ENCODE results near the gene TRAF3IP3.
A peak's percentile ranks its signal among the peaks of the same experiment; 100 is the strongest.

Gene TRAF3IP3

GRCh38 chr1:209747580-209748262 lies 8.1 kb upstream of the TRAF3IP3 start:
- H3K4me3 ChIP-seq (ENCODE audit: low read depth, low read length): no peak overlapping the region
- TF ChIP-seq, protein P1, sequence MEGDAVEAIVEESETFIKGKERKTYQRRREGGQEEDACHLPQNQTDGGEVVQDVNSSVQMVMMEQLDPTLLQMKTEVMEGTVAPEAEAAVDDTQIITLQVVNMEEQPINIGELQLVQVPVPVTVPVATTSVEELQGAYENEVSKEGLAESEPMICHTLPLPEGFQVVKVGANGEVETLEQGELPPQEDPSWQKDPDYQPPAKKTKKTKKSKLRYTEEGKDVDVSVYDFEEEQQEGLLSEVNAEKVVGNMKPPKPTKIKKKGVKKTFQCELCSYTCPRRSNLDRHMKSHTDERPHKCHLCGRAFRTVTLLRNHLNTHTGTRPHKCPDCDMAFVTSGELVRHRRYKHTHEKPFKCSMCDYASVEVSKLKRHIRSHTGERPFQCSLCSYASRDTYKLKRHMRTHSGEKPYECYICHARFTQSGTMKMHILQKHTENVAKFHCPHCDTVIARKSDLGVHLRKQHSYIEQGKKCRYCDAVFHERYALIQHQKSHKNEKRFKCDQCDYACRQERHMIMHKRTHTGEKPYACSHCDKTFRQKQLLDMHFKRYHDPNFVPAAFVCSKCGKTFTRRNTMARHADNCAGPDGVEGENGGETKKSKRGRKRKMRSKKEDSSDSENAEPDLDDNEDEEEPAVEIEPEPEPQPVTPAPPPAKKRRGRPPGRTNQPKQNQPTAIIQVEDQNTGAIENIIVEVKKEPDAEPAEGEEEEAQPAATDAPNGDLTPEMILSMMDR (IDR thresholded peaks at IDR 0.05; ENCODE audit: low read depth, low read length): peak; percentile 71
- DNase-seq: peak; percentile 82
- no peaks in the 10 kb centered on the region for H3K36me3 ChIP-seq
- H3K4me1 ChIP-seq: peaks cover 3% of the 10 kb centered on the region; the same call in 1 of the 2 replicates
- H3K9me3 ChIP-seq: no peaks in the 10 kb centered on the region
- H3K27me3 ChIP-seq: no peaks in the 10 kb centered on the region

DNA sequence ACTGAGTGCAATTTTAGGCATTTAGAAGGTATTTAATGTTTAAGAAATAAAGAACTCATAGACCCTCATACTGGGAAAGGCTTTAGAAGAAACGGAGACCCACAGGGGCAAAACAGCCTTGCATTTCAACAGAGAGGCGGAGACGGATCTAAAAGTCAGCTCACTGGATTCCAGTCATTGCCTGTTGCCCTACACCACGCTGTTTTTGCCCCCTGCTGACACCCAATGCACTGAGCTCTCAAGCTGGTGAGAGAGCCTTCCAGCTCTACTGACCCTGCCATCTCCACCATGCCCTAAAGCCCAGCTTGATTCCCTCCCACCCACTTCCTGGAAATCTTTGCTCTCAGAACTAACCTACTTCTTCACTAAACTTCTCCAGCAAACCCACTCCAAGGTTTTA lies 7.2 kb upstream of the TRAF3IP3 start:
- Histone ChIP-seq H3K4me3 (ENCODE audit: low read depth, low read length) (no peak overlapping the region), H3K4me1 (peaks cover 3% of the 10 kb centered on the region; the same call in 1 of the 2 replicates), H3K36me3 (no peaks in the 10 kb centered on the region), H3K9me3 (no peaks in the 10 kb centered on the region), H3K27me3 (no peaks in the 10 kb centered on the region)
- DNase-seq: no peak
- TF ChIP-seq, protein P1 (IDR thresholded peaks at IDR 0.05; ENCODE audit: low read depth, low read length): no peak

GRCh38 chr1:209749205-209749604 lies 6.6 kb upstream of the TRAF3IP3 start:
- H3K9me3 ChIP-seq: no peaks in the 10 kb centered on the region
- peaks cover 3% of the 10 kb centered on the region; the same call in 1 of the 2 replicates for H3K4me1 ChIP-seq
- TF ChIP-seq, protein P1 (IDR thresholded peaks at IDR 0.05; ENCODE audit: low read depth, low read length): no peak
- no peaks in the 10 kb centered on the region for H3K27me3 ChIP-seq
- DNase-seq: no peak
- H3K36me3 ChIP-seq: no peaks in the 10 kb centered on the region
- H3K4me3 ChIP-seq (ENCODE audit: low read depth, low read length): no peak overlapping the region

GRCh38 chr1:209749670-209750323 lies 6.1 kb upstream of the TRAF3IP3 start:
- no peaks in the 10 kb centered on the region for H3K36me3 ChIP-seq
- peak; percentile 39 for DNase-seq
- no peaks in the 10 kb centered on the region for H3K27me3 ChIP-seq
- peaks cover 3% of the 10 kb centered on the region; the same call in 1 of the 2 replicates for H3K4me1 ChIP-seq
- H3K4me3 ChIP-seq (ENCODE audit: low read depth, low read length): no peak overlapping the region
- no peaks in the 10 kb centered on the region for H3K9me3 ChIP-seq
- TF ChIP-seq, protein P1 (IDR thresholded peaks at IDR 0.05; ENCODE audit: low read depth, low read length): no peak

GRCh38 chr1:209751627-209752231 lies 4.1 kb upstream of the TRAF3IP3 start:
- Histone ChIP-seq H3K4me1 (no peaks in the 10 kb centered on the region; the same call in 1 of the 2 replicates), H3K36me3 (no peaks in the 10 kb centered on the region), H3K27me3 (no peaks in the 10 kb centered on the region), H3K4me3 (ENCODE audit: low read depth, low read length) (no peak overlapping the region), H3K9me3 (no peaks in the 10 kb centered on the region)
- DNase-seq: no peak
- TF ChIP-seq, protein P1 (IDR thresholded peaks at IDR 0.05; ENCODE audit: low read depth, low read length): no peak

All from BE2C (cell line).